ENCODE data around the gene SEC23A.

SEC23A gene

DNA sequence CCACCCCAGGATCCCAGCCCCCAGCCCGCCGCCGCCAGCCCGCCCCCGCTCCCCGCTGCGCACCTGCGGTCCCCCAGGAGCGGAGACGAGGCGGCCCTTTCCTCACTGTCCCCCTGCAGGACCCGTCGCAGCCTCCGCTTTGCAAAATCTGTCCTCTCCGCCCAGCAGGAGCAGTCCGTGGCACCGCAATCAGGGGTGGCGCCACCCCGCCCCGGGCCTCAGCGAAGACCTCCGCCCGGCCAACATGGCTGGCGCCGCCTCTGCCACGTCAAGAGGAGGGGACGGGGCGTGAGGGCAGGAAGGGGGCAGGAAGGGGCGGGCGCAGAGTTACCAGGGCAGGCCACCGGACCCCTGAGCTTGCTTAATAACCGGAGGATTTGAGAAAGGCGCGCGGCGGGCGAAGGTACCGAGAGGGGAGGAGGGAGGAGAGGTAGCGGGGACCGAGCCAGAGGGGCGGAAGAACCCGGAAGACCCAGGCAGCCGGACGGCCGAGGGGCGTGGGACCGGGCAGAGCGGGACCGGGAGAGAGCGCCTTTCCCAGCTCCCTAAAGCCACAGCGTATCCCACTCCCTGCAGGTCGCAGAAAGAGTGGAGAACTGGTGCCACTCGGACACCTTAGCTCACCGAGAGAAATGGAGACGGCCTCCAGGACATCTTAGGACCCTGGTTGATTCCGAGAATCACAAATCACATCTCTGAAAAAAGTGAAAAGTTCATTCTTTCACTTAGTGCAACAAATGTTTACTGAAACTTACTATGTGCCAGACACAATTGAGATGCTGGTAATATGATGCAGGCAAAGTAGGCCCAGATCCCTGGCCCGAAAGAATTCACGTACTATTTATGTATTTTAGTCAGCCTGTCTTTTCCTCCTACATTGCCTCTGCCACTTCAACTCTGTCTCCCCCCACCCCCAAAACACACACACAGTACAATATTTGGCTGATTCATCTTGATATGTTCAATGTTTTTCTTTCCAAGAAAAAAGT, at the start of gene SEC23A:
SEC23A (minus strand) TSS at position 267 of the 989 bp plus-strand sequence. CDS start 7,117 bp downstream, outside the sequence.
- ChIA-PET POLR2A (interaction anchor here (0.6 to 3.4 kb wide), 14 partner anchors 8 to 330 kb away, joined by 3 to 76 read pairs (median 4); partner anchors contain the start of genes FBXO33, GEMIN2, PNN and TRAPPC6B), CTCF (interaction anchor here (0.6 kb wide), 1 partner anchor 330 kb away, joined by 4 read pairs; no protein-coding TSS in a partner anchor)
- Histone ChIP-seq H3K4me1 (ENCODE audit: control insufficient read depth, insufficient read depth, low read length) (no peaks in the 10 kb centered on the region), H3K27ac (ENCODE audit: extremely low read depth, low read depth, low read length) (peak within 1 kb of the TSS; percentile 77), H3K36me3 (ENCODE audit: control insufficient read depth in 2 of 2, insufficient read depth in 1 of 2, low read length in 2 of 2) (no peaks in the 10 kb centered on the region; a peak in 1 of 3 replicates), H3K9me3 (ENCODE audit: control insufficient read depth, insufficient read depth, low read depth, low read length) (no peaks in the 10 kb centered on the region), H3K4me3 (ENCODE audit: low read depth, low read length) (peak within 1 kb of the TSS; percentile 93)
- TF ChIP-seq, protein P1, sequence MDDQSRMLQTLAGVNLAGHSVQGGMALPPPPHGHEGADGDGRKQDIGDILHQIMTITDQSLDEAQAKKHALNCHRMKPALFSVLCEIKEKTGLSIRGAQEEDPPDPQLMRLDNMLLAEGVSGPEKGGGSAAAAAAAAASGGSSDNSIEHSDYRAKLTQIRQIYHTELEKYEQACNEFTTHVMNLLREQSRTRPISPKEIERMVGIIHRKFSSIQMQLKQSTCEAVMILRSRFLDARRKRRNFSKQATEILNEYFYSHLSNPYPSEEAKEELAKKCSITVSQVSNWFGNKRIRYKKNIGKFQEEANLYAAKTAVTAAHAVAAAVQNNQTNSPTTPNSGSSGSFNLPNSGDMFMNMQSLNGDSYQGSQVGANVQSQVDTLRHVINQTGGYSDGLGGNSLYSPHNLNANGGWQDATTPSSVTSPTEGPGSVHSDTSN (CRISPR knock-in tag; IDR thresholded peaks at IDR 0.05) = 0 out of 2 replicates have a peak, but pooled peaks have one; percentile 26
- TF ChIP-seq KLF16 (tag by site-specific recombination; IDR thresholded peaks at IDR 0.05) = peak; percentile 68; the same call in 1 of the 2 replicates
- TF ChIP-seq IKZF3 (tag by site-specific recombination; IDR thresholded peaks at IDR 0.05) = peak; percentile 64
- TF ChIP-seq ZNF660 (tag by site-specific recombination; IDR thresholded peaks at IDR 0.05) = no peak
- TF ChIP-seq, protein P2, sequence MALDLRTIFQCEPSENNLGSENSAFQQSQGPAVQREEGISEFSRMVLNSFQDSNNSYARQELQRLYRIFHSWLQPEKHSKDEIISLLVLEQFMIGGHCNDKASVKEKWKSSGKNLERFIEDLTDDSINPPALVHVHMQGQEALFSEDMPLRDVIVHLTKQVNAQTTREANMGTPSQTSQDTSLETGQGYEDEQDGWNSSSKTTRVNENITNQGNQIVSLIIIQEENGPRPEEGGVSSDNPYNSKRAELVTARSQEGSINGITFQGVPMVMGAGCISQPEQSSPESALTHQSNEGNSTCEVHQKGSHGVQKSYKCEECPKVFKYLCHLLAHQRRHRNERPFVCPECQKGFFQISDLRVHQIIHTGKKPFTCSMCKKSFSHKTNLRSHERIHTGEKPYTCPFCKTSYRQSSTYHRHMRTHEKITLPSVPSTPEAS (tag by site-specific recombination; IDR thresholded peaks at IDR 0.05) = no peak
- no peak for TF ChIP-seq ZNF830 (tag by site-specific recombination; IDR thresholded peaks at IDR 0.05; ENCODE audit: low read depth)
- no peak for TF ChIP-seq ZNF292 (tag by site-specific recombination; IDR thresholded peaks at IDR 0.05; ENCODE audit: borderline replicate concordance, low read depth)
- peak; percentile 92 for TF ChIP-seq ZBTB8A (tag by site-specific recombination; IDR thresholded peaks at IDR 0.05)
- peak; percentile 82 for TF ChIP-seq KLF9 (tag by site-specific recombination; IDR thresholded peaks at IDR 0.05; ENCODE audit: low read depth)
- no peak for TF ChIP-seq ZNF391 (tag by site-specific recombination; IDR thresholded peaks at IDR 0.05; ENCODE audit: borderline replicate concordance, low read depth)
- TF ChIP-seq GLIS1 (tag by site-specific recombination; IDR thresholded peaks at IDR 0.05) = peak; percentile 36
- peak; percentile 32; the same call in 1 of the 2 replicates for TF ChIP-seq EGR2 (tag by site-specific recombination; IDR thresholded peaks at IDR 0.05; ENCODE audit: low read depth)
- TF ChIP-seq BCL11B (tag by site-specific recombination; IDR thresholded peaks at IDR 0.05; ENCODE audit: low read depth) = peak; percentile 73
- no peak for TF ChIP-seq ZBTB1 (tag by site-specific recombination; IDR thresholded peaks at IDR 0.05)
- TF ChIP-seq, protein P3, sequence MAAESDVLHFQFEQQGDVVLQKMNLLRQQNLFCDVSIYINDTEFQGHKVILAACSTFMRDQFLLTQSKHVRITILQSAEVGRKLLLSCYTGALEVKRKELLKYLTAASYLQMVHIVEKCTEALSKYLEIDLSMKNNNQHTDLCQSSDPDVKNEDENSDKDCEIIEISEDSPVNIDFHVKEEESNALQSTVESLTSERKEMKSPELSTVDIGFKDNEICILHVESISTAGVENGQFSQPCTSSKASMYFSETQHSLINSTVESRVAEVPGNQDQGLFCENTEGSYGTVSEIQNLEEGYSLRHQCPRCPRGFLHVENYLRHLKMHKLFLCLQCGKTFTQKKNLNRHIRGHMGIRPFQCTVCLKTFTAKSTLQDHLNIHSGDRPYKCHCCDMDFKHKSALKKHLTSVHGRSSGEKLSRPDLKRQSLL (tag by site-specific recombination; IDR thresholded peaks at IDR 0.05) = no peak
- TF ChIP-seq, protein P4, sequence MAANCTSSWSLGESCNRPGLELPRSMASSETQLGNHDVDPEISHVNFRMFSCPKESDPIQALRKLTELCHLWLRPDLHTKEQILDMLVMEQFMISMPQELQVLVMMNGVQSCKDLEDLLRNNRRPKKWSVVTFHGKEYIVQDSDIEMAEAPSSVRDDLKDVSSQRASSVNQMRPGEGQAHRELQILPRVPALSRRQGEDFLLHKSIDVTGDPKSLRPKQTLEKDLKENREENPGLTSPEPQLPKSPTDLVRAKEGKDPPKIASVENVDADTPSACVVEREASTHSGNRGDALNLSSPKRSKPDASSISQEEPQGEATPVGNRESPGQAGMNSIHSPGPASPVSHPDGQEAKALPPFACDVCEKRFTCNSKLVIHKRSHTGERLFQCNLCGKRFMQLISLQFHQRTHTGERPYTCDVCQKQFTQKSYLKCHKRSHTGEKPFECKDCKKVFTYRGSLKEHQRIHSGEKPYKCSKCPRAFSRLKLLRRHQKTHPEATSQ (tag by site-specific recombination; IDR thresholded peaks at IDR 0.05) = no peak
- peak; percentile 49; the same call in 1 of the 2 replicates for TF ChIP-seq ZNF76 (tag by site-specific recombination; IDR thresholded peaks at IDR 0.05; ENCODE audit: borderline replicate concordance, low read depth)
- peak; percentile 58; the same call in 1 of the 2 replicates for TF ChIP-seq ZBTB17 (tag by site-specific recombination; IDR thresholded peaks at IDR 0.05)
- TF ChIP-seq, protein P5, sequence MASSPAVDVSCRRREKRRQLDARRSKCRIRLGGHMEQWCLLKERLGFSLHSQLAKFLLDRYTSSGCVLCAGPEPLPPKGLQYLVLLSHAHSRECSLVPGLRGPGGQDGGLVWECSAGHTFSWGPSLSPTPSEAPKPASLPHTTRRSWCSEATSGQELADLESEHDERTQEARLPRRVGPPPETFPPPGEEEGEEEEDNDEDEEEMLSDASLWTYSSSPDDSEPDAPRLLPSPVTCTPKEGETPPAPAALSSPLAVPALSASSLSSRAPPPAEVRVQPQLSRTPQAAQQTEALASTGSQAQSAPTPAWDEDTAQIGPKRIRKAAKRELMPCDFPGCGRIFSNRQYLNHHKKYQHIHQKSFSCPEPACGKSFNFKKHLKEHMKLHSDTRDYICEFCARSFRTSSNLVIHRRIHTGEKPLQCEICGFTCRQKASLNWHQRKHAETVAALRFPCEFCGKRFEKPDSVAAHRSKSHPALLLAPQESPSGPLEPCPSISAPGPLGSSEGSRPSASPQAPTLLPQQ (tag by site-specific recombination; IDR thresholded peaks at IDR 0.05) = peak; percentile 43; the same call in 1 of the 2 replicates
- TF ChIP-seq ZBTB48 (tag by site-specific recombination; IDR thresholded peaks at IDR 0.05) = peak; percentile 82
- TF ChIP-seq ZNF23 (tag by site-specific recombination; IDR thresholded peaks at IDR 0.05; ENCODE audit: borderline replicate concordance) = no peak
- TF ChIP-seq, protein P6, sequence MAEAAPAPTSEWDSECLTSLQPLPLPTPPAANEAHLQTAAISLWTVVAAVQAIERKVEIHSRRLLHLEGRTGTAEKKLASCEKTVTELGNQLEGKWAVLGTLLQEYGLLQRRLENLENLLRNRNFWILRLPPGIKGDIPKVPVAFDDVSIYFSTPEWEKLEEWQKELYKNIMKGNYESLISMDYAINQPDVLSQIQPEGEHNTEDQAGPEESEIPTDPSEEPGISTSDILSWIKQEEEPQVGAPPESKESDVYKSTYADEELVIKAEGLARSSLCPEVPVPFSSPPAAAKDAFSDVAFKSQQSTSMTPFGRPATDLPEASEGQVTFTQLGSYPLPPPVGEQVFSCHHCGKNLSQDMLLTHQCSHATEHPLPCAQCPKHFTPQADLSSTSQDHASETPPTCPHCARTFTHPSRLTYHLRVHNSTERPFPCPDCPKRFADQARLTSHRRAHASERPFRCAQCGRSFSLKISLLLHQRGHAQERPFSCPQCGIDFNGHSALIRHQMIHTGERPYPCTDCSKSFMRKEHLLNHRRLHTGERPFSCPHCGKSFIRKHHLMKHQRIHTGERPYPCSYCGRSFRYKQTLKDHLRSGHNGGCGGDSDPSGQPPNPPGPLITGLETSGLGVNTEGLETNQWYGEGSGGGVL (tag by site-specific recombination; IDR thresholded peaks at IDR 0.05) = peak; percentile 57
- TF ChIP-seq GLIS2 (tag by site-specific recombination; IDR thresholded peaks at IDR 0.05) = peak; percentile 78
- peak; percentile 82 for TF ChIP-seq ZNF341 (tag by site-specific recombination; IDR thresholded peaks at IDR 0.05; ENCODE audit: low read depth)
- no peak for TF ChIP-seq ZNF248 (tag by site-specific recombination; IDR thresholded peaks at IDR 0.05)
- peak; percentile 50 for TF ChIP-seq ZFHX2 (tag by site-specific recombination; conservative IDR thresholded peaks at IDR 0.05)
- TF ChIP-seq ZFP37 (tag by site-specific recombination; IDR thresholded peaks at IDR 0.05) = peak; percentile 58; the same call in 1 of the 2 replicates
- TF ChIP-seq KLF8 (tag by site-specific recombination; IDR thresholded peaks at IDR 0.05) = peak; percentile 86

Measured in HEK293 (cell line).